Left lung (tissue), 10 donors: ENCODE data around the gene RAB24. TPM values are rescaled to one million over a fixed set of nuclear protein-coding genes. Genes with fewer than 3 reads are reported as not detected.

Experiments
- ATAC-seq: fragments of 200-7000 bp; cut with Tn5 transposase; one replicate; pipeline ENCODE4 v1.9.1; 2020; ENCODE audit warnings: moderate library complexity
- DNase-seq, 4 donors: peaks; one replicate each; pipeline ENCODE4 v3.0.0-alpha.2; 2013 to 2020
- H3K27ac ChIP-seq, 2 donors: fragments of 200-600 bp; sonication (generic) in 1 of 2; one replicate each; pipeline versions ENCODE4 v1.5.0 to v1.8.0; 2020 to 2021
- H3K27me3 ChIP-seq, 2 donors: fragments of 200-600 bp; sonication (generic) in 1 of 2; one replicate each; pipeline versions ENCODE4 v1.5.0 to v1.8.0; 2020 to 2021
- H3K36me3 ChIP-seq, 2 donors: fragments of 200-600 bp; sonication (generic) in 1 of 2; one replicate each; pipeline versions ENCODE4 v1.5.0 to v1.8.0; 2020 to 2021
- H3K4me1 ChIP-seq, 2 donors: fragments of 200-600 bp; one replicate each; pipeline ENCODE4 v1.8.0; 2021
- H3K4me3 ChIP-seq, 2 donors: fragments of 200-600 bp; sonication (generic) in 1 of 2; one replicate each; pipeline versions ENCODE4 v1.5.0 to v1.8.0; 2020 to 2021; ENCODE audit warnings: mild to moderate bottlenecking in 1 of 2
- H3K9me3 ChIP-seq, 2 donors: fragments of 200-600 bp; sonication (generic) in 1 of 2; one replicate each; pipeline versions ENCODE4 v1.5.0 to v1.8.0; 2020 to 2021
- intact Hi-C, 2 donors: fragments of 100-400 bp; cut with DNase I; formaldehyde crosslinking; loops; one replicate each; pipeline versions ENCODE4 v1.11.2 to v1.14.2; 2022
- polyA plus RNA-seq, 6 donors: library from polyadenylated mRNA; unstranded; fragments of 120-200 nt; gene quantifications; one replicate each; pipeline ENCODE4 v1.2.1, GENCODE V29; 2013; ENCODE audit not compliant: insufficient read length in 6 of 6
- total RNA-seq, 2 donors: library from RNA; stranded (reverse); fragmentation: NEBNext Ultra II Directional; extraction: Animal tissue kit (Norgen Biotek cat#: 25700); gene quantifications; one replicate each; pipeline ENCODE4 v1.2.1, GENCODE V29; 2021
- TF ChIP-seq, protein P1 (sequence below), 2 donors: fragments of 200-600 bp; sonication (generic) in 1 of 2; IDR thresholded peaks; one replicate each; pipeline versions ENCODE4 v1.5.0 to v1.8.0; 2021; ENCODE audit warnings: antibody characterized with exemption in 2 of 2
- donor health status: DM: no; HTN: yes; CAD: no.
- donor health status: DM: no; HTN: no; CAD: no.

The RAB24 gene
- total and polyA plus RNA-seq, 8 donors, result 24.2 to 39.7 (median 29.6) TPM

GRCh38 chr5:177297922-177298321, 5.6 kb downstream of the RAB24 start:
- DNase-seq (no peak), ATAC-seq (no peak)
- Histone ChIP-seq H3K36me3 (peaks cover 0 to 48% of the 10 kb centered on the region in 2 donors), H3K27ac (peak overlapping the region in 1 of 2 donors; percentile 89), H3K9me3 (no peaks in the 10 kb centered on the region), H3K4me3 (no peak overlapping the region), H3K27me3 (no peaks in the 10 kb centered on the region), H3K4me1 (peaks cover 32 to 79% of the 10 kb centered on the region in 2 donors)
- TF ChIP-seq, protein P1, sequence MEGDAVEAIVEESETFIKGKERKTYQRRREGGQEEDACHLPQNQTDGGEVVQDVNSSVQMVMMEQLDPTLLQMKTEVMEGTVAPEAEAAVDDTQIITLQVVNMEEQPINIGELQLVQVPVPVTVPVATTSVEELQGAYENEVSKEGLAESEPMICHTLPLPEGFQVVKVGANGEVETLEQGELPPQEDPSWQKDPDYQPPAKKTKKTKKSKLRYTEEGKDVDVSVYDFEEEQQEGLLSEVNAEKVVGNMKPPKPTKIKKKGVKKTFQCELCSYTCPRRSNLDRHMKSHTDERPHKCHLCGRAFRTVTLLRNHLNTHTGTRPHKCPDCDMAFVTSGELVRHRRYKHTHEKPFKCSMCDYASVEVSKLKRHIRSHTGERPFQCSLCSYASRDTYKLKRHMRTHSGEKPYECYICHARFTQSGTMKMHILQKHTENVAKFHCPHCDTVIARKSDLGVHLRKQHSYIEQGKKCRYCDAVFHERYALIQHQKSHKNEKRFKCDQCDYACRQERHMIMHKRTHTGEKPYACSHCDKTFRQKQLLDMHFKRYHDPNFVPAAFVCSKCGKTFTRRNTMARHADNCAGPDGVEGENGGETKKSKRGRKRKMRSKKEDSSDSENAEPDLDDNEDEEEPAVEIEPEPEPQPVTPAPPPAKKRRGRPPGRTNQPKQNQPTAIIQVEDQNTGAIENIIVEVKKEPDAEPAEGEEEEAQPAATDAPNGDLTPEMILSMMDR (IDR thresholded peaks at IDR 0.05), result no peak
- intact Hi-C loops, result no loop called here

DNA sequence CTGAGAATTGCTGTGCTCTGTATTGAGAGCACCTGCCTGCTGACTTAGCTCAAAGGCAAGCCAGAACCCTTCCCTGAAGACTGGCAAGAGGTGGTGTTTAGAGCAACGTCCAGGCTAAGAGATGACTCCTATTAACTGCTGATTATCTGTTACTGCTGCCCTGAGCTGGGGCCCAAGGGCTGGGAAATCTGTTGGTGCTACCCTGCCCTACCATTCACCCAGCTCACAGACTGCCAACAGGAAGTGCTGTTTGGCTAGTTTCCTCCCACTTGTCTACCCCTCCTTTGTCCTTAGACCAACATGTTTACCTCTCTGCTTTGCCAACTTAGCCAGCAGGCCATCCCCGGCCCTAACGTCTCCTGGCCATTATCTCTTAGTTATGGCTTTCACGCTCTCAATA, 6.9 kb downstream of the RAB24 start:
- intact Hi-C loops, result no loop called here
- Histone ChIP-seq H3K27ac (peak overlapping the region; percentile 29 to 77), H3K9me3 (no peaks in the 10 kb centered on the region), H3K4me1 (peaks cover 23 to 66% of the 10 kb centered on the region in 2 donors), H3K27me3 (no peaks in the 10 kb centered on the region), H3K36me3 (peaks cover 0 to 56% of the 10 kb centered on the region in 2 donors), H3K4me3 (no peak overlapping the region)
- DNase-seq (peak in 1 of 4 donors; percentile 29), ATAC-seq (no peak)
- TF ChIP-seq, protein P1 (IDR thresholded peaks at IDR 0.05), result no peak

DNA sequence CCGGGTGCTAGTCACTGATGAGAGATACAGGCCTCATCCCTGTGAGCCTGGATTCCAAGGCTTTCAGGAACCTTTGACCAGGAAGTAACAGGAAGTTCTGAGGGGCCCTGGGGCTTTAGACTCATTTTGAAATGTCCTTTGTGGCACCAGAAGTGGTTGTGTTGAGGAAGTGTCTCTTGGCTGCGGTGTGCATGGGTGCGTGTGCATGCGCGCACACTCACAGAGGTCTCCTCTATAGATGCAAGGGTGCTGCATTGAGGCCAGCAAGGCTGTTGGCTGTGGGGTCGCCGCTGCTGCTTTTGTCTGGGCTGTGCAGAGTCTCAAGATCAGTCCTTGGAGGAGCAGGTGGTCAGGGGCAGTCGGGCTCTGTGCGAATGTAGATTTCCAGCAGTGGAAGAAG, 7.6 kb downstream of the RAB24 start:
- DNase-seq, result peak in 1 of 4 donors; percentile 81
- intact Hi-C loops, result no loop called here
- Histone ChIP-seq H3K36me3 (peaks cover 0 to 56% of the 10 kb centered on the region in 2 donors), H3K4me1 (peaks cover 17 to 59% of the 10 kb centered on the region in 2 donors), H3K27me3 (no peaks in the 10 kb centered on the region), H3K27ac (peak overlapping the region in 1 of 2 donors; percentile 77), H3K4me3 (no peak overlapping the region), H3K9me3 (no peaks in the 10 kb centered on the region)
- TF ChIP-seq, protein P1 (IDR thresholded peaks at IDR 0.05), result no peak
- ATAC-seq, result no peak

DNA sequence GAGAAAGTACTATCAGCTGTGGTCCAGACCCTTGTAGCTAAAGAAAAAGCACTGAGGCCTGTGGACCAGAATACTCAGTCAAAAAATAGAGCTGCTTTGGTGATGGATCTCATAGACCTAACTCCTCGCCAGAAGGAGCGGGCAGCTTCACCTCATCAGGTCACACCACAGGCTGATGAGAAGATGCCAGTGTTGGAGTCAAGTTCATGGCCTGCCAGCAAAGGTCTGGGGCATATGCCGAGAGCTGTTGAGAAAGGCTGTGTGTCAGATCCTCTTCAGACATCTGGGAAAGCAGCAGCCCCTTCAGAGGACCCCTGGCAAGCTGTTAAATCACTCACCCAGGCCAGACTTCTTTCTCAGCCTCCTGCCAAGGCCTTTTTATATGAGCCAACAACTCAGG, 8.9 kb downstream of the RAB24 start:
- Histone ChIP-seq H3K4me3 (no peak overlapping the region), H3K27me3 (no peaks in the 10 kb centered on the region), H3K36me3 (peaks cover 0 to 69% of the 10 kb centered on the region in 2 donors), H3K4me1 (peaks cover 6 to 46% of the 10 kb centered on the region in 2 donors), H3K9me3 (no peaks in the 10 kb centered on the region), H3K27ac (peak overlapping the region in 1 of 2 donors; percentile 77)
- DNase-seq (no peak), ATAC-seq (no peak)
- intact Hi-C loops, result no loop called here
- TF ChIP-seq, protein P1 (IDR thresholded peaks at IDR 0.05), result no peak

DNA sequence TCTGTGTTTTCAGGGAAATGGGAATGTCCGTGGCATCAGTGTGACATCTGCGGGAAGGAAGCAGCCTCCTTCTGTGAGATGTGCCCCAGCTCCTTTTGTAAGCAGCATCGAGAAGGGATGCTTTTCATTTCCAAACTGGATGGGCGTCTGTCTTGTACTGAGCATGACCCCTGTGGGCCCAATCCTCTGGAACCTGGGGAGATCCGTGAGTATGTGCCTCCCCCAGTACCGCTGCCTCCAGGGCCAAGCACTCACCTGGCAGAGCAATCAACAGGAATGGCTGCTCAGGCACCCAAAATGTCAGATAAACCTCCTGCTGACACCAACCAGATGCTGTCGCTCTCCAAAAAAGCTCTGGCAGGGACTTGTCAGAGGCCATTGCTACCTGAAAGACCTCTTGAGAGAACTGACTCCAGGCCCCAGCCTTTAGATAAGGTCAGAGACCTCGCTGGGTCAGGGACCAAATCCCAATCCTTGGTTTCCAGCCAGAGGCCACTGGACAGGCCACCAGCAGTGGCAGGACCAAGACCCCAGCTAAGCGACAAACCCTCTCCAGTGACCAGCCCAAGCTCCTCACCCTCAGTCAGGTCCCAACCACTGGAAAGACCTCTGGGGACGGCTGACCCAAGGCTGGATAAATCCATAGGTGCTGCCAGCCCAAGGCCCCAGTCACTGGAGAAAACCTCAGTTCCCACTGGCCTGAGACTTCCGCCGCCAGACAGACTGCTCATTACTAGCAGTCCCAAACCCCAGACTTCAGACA, 9.5 kb downstream of the RAB24 start:
- intact Hi-C loops, result no loop called here
- Histone ChIP-seq H3K9me3 (no peaks in the 10 kb centered on the region), H3K27me3 (no peaks in the 10 kb centered on the region), H3K27ac (no peak overlapping the region), H3K4me1 (peaks cover 6 to 40% of the 10 kb centered on the region in 2 donors), H3K36me3 (peaks cover 0 to 76% of the 10 kb centered on the region in 2 donors), H3K4me3 (no peak overlapping the region)
- TF ChIP-seq, protein P1 (IDR thresholded peaks at IDR 0.05), result no peak
- DNase-seq, result no peak
- no peak for ATAC-seq
